Ishikawa (cell line): Measurements from ENCODE around the gene NXPE3.

Experiments used
- CEBPB ChIP-seq: IDR thresholded peaks from 2 replicates; pipeline ENCODE4 v1.6.1; 2012
- CREB1 ChIP-seq: IDR thresholded peaks from 2 replicates; pipeline ENCODE4 v1.6.1; 2012; ENCODE audit warnings: low read depth
- EGR1 ChIP-seq: IDR thresholded peaks from 2 replicates; pipeline ENCODE4 v1.6.1; 2012
- EP300 ChIP-seq: IDR thresholded peaks from 2 replicates; pipeline ENCODE4 v1.6.1; 2012; ENCODE audit warnings: borderline replicate concordance
- FOXM1 ChIP-seq: IDR thresholded peaks from 2 replicates; pipeline ENCODE4 v1.6.1; 2012; ENCODE audit warnings: low read depth, borderline replicate concordance
- NFIC ChIP-seq: IDR thresholded peaks from 2 replicates; pipeline ENCODE4 v1.6.1; 2012
- RAD21 ChIP-seq: IDR thresholded peaks from 2 replicates; pipeline ENCODE4 v1.6.1; 2012; ENCODE audit warnings: low read depth
- TAF1 ChIP-seq: IDR thresholded peaks from 2 replicates; pipeline ENCODE4 v1.6.1; 2012; ENCODE audit warnings: low read depth, mild to moderate bottlenecking
- TCF12 ChIP-seq: IDR thresholded peaks from 2 replicates; pipeline ENCODE4 v1.6.1; 2012; ENCODE audit warnings: low read depth
- TEAD4 ChIP-seq: IDR thresholded peaks from 2 replicates; pipeline ENCODE4 v1.6.1; 2012
- YY1 ChIP-seq: IDR thresholded peaks from 2 replicates; pipeline ENCODE4 v1.6.1; 2012; ENCODE audit warnings: low read depth
- ZBTB7A ChIP-seq: IDR thresholded peaks from 2 replicates; pipeline ENCODE4 v1.6.1; 2012; ENCODE audit warnings: low read depth
- TF ChIP-seq, protein P1 (sequence below): IDR thresholded peaks from 2 replicates; pipeline ENCODE4 v1.6.1; 2012
- TF ChIP-seq, protein P2 (sequence below): IDR thresholded peaks from 2 replicates; pipeline ENCODE4 v1.6.1; 2012; ENCODE audit warnings: low read depth, mild to moderate bottlenecking
- TF ChIP-seq, protein P3 (sequence below): IDR thresholded peaks from 2 replicates; pipeline ENCODE4 v1.6.1; 2012

The NXPE3 gene

DNA sequence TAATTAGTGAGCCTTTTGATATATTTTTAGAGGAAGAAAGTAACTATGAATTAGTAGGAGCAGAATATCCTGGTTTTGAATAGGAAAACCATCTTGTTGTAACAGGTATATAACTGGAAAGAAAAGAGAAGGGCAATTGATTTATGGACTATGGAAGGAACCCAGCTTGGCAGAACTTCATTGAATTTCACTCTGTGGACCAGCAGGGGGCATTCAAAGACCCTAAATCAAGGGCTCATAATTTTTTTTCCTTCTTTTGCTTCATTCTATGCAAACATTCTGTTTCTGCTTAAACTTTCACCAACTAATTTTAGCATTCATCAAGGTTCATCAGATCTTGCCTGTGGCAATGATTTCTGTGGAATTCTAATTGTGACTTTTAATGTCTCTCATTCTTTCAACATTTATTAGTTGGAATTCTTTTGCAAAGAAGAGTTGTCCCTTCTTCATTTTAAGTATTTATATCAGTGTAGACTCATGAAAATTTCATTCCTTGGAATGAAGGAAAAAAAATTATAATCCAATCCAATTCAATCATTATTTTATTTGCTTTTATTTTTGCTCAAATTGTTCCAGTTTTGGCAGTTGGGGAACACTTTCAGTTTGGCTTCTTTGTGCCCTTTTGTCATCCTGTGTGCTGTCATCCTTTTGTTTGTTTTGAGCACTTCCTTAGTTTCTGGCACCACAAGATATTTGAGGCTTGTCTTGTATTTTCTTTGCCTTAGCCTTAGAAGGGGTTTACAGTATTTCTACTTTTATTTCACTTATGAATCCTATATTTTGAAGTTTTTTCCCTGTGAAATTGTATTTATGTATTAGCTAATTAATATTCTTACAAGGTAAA, 30.4 kb downstream of the NXPE3 start:
- TF ChIP-seq RAD21 (peak; percentile 71), FOXM1 (no peak), EP300 (no peak)

DNA sequence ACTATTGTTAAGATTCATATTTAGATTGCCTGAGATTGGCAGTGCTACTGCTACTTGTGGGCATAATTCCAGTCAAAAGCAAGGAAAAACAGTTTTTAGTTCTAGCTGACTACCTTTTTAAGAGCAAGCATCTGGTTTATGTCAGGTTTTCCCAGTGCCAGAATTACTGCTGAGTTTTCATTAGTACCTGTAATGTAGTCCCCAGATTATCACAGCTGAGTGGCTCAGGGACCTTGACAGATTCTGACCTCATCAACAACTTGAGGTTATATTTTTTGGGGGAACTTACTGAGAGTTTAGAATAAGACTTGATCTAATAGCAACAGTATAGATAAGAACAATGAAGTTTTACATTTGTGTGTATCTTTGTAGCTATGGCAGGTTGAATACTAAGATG, 31.0 kb downstream of the NXPE3 start:
- TF ChIP-seq, protein P1, sequence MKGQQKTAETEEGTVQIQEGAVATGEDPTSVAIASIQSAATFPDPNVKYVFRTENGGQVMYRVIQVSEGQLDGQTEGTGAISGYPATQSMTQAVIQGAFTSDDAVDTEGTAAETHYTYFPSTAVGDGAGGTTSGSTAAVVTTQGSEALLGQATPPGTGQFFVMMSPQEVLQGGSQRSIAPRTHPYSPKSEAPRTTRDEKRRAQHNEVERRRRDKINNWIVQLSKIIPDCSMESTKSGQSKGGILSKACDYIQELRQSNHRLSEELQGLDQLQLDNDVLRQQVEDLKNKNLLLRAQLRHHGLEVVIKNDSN, result no peak

DNA sequence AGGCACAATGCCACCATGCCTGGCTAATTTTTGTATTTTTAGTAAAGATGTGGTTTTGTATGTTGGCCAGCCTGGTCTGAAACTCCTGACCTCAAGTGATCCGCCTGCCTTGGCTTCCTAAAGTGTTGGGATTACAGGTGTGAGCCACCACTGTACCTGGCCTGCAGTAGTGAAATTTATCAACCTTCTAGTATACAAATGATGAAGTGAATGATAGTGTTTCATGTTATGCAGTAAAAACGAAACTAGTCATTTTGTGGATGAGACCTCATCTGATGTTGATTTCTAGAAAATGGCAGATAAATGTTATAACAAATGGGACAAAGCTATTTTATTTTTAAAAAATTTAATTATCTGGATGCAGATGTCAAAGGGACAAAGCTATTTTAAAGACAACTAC, 32.9 kb downstream of the NXPE3 start:
- no peak for TF ChIP-seq TAF1
- no peak for TF ChIP-seq NFIC
- TF ChIP-seq, protein P1, result no peak
- no peak for TF ChIP-seq YY1
- TF ChIP-seq, protein P2, sequence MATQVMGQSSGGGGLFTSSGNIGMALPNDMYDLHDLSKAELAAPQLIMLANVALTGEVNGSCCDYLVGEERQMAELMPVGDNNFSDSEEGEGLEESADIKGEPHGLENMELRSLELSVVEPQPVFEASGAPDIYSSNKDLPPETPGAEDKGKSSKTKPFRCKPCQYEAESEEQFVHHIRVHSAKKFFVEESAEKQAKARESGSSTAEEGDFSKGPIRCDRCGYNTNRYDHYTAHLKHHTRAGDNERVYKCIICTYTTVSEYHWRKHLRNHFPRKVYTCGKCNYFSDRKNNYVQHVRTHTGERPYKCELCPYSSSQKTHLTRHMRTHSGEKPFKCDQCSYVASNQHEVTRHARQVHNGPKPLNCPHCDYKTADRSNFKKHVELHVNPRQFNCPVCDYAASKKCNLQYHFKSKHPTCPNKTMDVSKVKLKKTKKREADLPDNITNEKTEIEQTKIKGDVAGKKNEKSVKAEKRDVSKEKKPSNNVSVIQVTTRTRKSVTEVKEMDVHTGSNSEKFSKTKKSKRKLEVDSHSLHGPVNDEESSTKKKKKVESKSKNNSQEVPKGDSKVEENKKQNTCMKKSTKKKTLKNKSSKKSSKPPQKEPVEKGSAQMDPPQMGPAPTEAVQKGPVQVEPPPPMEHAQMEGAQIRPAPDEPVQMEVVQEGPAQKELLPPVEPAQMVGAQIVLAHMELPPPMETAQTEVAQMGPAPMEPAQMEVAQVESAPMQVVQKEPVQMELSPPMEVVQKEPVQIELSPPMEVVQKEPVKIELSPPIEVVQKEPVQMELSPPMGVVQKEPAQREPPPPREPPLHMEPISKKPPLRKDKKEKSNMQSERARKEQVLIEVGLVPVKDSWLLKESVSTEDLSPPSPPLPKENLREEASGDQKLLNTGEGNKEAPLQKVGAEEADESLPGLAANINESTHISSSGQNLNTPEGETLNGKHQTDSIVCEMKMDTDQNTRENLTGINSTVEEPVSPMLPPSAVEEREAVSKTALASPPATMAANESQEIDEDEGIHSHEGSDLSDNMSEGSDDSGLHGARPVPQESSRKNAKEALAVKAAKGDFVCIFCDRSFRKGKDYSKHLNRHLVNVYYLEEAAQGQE, result no peak

DNA sequence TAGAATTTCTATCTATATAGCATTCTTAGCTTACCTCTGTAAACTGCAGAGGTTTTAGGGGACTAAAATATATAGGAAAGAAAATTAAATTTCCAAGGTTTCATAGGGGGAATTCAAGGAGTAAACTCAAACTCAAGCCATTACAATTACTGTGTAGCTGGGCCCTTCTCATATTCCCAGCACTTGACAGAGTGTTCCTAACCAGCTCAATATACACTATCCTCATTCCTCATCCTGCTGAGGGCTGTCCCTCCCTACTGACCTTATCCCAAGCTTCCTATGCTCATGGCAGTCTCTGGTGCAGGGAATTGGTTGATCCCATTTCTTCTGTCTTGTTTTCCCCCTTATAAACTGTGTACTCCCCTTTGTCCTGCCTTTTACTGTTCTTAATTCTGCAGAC, 33.9 kb downstream of the NXPE3 start:
- TF ChIP-seq FOXM1, result no peak
- no peak for TF ChIP-seq TCF12
- TF ChIP-seq TEAD4, result no peak
- TF ChIP-seq ZBTB7A, result no peak
- no peak for TF ChIP-seq CREB1
- no peak for TF ChIP-seq TAF1
- TF ChIP-seq EGR1, result no peak
- no peak for TF ChIP-seq YY1
- TF ChIP-seq, protein P2, result no peak
- TF ChIP-seq NFIC, result no peak
- no peak for TF ChIP-seq CEBPB
- TF ChIP-seq, protein P1, result no peak

DNA sequence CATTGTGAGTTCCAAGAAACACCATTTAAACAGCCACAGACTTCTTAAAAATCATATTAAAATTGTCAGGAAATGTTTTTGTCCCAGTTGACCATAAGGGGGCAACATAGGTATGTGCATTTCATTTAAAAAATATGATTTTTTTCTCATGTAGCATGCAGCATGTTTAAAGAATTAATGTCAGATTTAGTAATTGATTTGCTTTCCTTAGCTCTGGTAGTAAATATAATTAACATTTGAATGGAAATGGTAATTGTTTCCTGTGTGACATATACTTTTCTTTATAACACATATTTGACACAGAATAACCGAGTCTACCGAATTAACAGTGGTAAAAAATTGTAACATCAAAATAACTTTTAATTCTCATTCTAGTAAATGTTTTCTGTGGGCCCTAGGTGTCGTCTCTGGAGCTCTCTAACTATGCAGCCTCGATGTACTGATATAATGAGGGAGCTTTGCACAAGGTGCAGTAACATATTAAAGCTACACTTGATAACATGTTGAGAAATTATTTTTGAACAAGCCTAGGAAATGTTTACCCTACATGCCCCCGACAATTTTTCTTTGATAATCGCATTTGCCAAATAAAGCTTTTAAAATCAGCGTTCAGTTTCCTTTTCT, 34.9 kb downstream of the NXPE3 start:
- no peak for TF ChIP-seq TCF12
- TF ChIP-seq RAD21, result peak; percentile 77

DNA sequence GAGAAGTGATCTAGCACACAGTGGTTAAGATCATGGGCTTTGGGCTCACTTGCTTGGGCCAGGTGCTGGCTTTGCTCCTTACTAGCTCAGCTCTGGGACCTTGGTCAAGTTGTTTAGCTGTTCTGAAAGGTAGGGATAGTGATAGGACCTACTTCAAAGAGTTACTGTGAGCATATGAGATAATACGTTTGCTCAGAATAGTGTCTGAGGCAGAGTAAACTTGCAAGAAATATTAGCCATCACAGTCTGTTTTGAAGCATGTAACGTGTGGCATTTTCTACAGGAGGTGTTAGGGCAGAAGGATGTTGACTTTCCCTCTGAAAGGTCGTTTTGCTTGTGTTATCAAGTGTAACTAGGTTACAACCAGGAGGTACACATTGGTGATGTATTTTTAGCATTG, 35.8 kb downstream of the NXPE3 start:
- TF ChIP-seq EGR1, result no peak
- TF ChIP-seq RAD21, result no peak
- TF ChIP-seq, protein P3, sequence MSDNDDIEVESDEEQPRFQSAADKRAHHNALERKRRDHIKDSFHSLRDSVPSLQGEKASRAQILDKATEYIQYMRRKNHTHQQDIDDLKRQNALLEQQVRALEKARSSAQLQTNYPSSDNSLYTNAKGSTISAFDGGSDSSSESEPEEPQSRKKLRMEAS, result no peak
- TF ChIP-seq CEBPB, result no peak
- no peak for TF ChIP-seq NFIC
- no peak for TF ChIP-seq FOXM1
- TF ChIP-seq TCF12, result no peak
- no peak for TF ChIP-seq YY1
- TF ChIP-seq TEAD4, result no peak
- TF ChIP-seq ZBTB7A, result no peak
- TF ChIP-seq, protein P2, result no peak
- no peak for TF ChIP-seq CREB1
